Activated CD4-positive, alpha-beta memory T cell treated with anti-CD3 and anti-CD28 coated beads, Interleukin-2, amount 10 ng/mL, durations not matched to agents 7 days and 5 days (primary cell): ENCODE data around the gene SLC6A19. TPM values are rescaled to one million over a fixed set of nuclear protein-coding genes. Genes with fewer than 3 reads are reported as not detected.
A peak's percentile ranks its signal among the peaks of the same experiment; 100 is the strongest.

ENCODE experiments used
- CTCF ChIA-PET: fragments of 350-600 bp; sonication (Branson Sonifier 250); formaldehyde crosslinking; loops from one replicate; lab custom pipeline; 2021; ENCODE audit warnings: antibody characterized with exemption, inconsistent platforms; lab: Charles Lee
- POLR2A ChIA-PET: fragments of 350-600 bp; sonication (Branson Sonifier 250); formaldehyde crosslinking; loops from one replicate; lab custom pipeline; 2021; ENCODE audit warnings: antibody characterized with exemption; lab: Charles Lee
- DNase-seq: peaks from one replicate; pipeline ENCODE4 v3.0.0-alpha.2; 2020
- H3K27ac Mint-ChIP-seq: one replicate; pipeline ENCODE4 v1.8.0; 2021; ENCODE audit warnings: mild to moderate bottlenecking, mixed read lengths
- H3K27me3 Mint-ChIP-seq: one replicate; pipeline ENCODE4 v1.8.0; 2021; ENCODE audit warnings: mixed read lengths
- H3K36me3 Mint-ChIP-seq: one replicate; pipeline ENCODE4 v1.8.0; 2021; ENCODE audit warnings: low read depth, mixed read lengths
- H3K4me1 Mint-ChIP-seq: one replicate; pipeline ENCODE4 v1.8.0; 2021; ENCODE audit warnings: mixed read lengths
- H3K4me3 Mint-ChIP-seq: one replicate; pipeline ENCODE4 v1.8.0; 2021; ENCODE audit warnings: mild to moderate bottlenecking, mixed read lengths
- H3K9me3 Mint-ChIP-seq: one replicate; pipeline ENCODE4 v1.8.0; 2021; ENCODE audit warnings: mixed read lengths
- total RNA-seq, 2 experiments: library from RNA; stranded (reverse); gene quantifications; one replicate each; pipeline ENCODE4 v1.2.3, GENCODE V29; 2021

SLC6A19 gene
- total RNA-seq, 2 experiments from 2014 or later = not detected

DNA sequence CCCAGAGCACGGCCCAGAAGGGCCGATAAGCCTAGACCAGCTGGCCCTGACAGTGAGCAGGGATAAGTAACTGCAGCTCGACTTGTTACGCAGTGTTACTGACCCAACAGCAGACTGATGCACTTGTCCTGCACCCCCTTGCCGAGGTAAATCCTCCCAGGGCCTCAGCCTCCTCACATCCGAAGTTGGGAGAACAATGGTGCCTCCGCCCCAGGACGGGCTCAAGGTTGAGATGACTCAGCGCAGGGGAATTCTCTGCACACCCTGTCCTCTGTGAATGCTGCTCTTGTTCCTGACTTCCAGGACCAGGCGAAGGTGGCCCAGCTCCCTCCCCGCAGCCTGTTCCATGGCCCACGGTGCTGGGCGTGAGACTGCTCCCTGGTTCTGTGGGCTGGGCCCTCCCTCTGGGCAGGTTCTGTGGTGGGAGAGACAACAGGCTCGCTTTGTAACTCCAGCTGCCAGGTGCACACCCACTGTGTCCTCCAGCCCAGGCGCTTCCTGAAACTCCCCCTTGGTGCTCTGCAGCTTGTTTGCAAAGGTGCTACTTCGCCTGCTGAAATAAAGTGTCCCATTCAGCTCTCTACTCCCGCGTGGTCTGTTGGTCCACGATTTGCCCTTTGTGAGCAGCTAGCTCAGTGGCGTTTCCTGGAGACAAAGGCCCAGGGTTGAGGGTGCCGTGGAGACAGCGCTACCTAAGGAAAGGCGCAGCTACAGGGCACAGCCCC is 40.1 kb upstream of the SLC6A19 start:
- H3K27me3 Mint-ChIP-seq = peaks cover 22% of the 10 kb centered on the region
- no peaks in the 10 kb centered on the region for H3K4me1 Mint-ChIP-seq
- ChIA-PET POLR2A (no interaction called here), CTCF (interaction anchor here (2.0 kb wide), 1 partner anchor 13 kb away, joined by 6 read pairs; no protein-coding TSS in a partner anchor)
- H3K36me3 Mint-ChIP-seq = no peaks in the 10 kb centered on the region
- H3K4me3 Mint-ChIP-seq = no peak overlapping the region
- H3K9me3 Mint-ChIP-seq = no peaks in the 10 kb centered on the region
- H3K27ac Mint-ChIP-seq = no peak overlapping the region
- no peak for DNase-seq

DNA sequence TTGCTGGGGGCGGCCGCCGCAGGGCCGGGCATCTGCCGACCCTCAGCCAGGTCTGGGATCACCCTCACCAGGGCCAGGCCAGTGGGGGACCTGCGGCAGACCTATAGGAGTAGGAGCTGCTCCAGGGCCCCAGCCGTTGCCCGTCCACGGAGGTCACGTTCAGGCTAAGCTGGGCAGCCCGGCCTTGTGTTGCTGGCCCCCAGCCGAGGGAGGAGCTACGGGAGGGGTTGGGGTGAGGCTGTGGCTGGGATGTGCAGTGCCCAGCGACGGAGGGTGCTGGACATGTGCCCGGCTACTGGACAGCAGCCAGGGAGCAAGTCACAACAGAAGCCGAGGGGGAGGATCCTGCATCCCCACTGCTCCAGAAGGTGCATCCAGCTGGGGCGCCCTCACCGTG is 39.6 kb upstream of the SLC6A19 start:
- H3K9me3 Mint-ChIP-seq = no peaks in the 10 kb centered on the region
- CTCF ChIA-PET = interaction anchor here (2.0 kb wide), 1 partner anchor 12 kb away, joined by 6 read pairs; no protein-coding TSS in a partner anchor
- POLR2A ChIA-PET = no interaction called here

DNA sequence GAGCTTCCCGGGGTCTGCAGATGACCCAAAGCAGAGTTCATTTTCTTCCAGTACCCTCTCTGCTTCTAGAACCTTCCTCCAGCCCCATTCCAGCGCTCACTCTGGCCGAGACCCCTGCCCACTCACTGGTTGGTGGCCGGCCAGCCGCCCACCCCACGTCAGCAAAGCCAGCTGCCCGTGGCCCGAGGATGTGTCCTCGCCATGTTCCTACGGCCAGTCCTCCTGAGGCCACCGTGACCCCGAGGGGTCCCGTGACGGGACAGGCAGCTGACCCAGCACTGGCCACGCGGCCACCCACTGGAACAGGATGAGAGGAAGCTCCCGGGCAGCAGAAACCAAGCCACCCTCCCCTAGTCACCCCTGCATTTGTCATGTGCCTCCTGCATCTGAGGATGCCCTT is 39.1 kb upstream of the SLC6A19 start:
- Mint-ChIP-seq H3K9me3 (no peaks in the 10 kb centered on the region), H3K27ac (no peak overlapping the region), H3K4me1 (no peaks in the 10 kb centered on the region), H3K4me3 (no peak overlapping the region), H3K27me3 (peaks cover 15% of the 10 kb centered on the region), H3K36me3 (no peaks in the 10 kb centered on the region)
- ChIA-PET POLR2A (no interaction called here), CTCF (interaction anchor here (2.0 kb wide), 1 partner anchor 12 kb away, joined by 6 read pairs; no protein-coding TSS in a partner anchor)
- no peak for DNase-seq

More for the DNA sequence above, 39.6 kb upstream of the SLC6A19 start:
- no peaks in the 10 kb centered on the region for H3K4me1 Mint-ChIP-seq
- H3K27me3 Mint-ChIP-seq = peaks cover 20% of the 10 kb centered on the region
- no peaks in the 10 kb centered on the region for H3K36me3 Mint-ChIP-seq
- H3K4me3 Mint-ChIP-seq = no peak overlapping the region
- no peak overlapping the region for H3K27ac Mint-ChIP-seq
- DNase-seq = no peak

DNA sequence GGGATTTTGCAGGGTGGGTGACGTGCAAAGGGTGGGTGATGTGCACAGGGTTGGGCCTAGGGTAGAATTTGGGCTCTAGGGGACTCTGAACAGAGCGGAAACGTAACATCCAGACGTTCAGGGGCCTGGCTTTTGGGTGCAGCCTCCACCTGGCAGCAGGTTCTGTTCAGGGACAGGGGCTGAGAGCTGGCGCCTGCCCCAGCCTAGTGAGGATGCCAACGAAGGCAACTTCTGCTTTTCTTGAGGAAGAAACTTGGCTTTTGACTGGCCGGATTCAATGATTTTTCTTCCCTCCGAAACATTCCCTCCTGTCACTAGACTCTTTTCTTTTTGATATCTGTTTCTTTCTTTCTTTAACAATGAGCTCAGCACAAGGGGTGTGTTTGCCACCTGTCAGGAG is 38.6 kb upstream of the SLC6A19 start:
- DNase-seq = no peak
- Mint-ChIP-seq H3K4me3 (no peak overlapping the region), H3K27ac (no peak overlapping the region), H3K27me3 (peaks cover 10% of the 10 kb centered on the region), H3K9me3 (no peaks in the 10 kb centered on the region), H3K36me3 (no peaks in the 10 kb centered on the region), H3K4me1 (no peaks in the 10 kb centered on the region)
- ChIA-PET POLR2A (no interaction called here), CTCF (no interaction called here)

DNA sequence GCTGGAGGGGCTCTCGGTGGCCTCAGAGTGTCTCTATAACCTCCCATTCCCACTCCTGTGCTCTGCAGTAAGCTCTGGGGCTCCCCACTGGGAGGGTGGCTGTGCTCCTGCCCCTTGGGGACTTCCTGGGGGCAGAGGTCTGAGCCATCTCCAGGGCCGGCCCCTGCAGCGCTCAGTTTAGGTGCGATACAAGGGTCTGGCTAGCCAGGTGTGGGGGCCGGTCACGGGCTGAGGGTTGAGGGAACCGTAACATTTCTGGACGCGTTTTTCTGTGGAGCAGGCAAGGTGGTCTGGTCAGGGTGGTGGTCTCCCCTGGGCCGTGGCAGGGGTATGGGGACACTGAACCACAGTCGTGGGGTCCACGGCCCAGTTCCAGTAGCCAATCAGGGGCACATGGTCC is 38.0 kb upstream of the SLC6A19 start:
- no peak overlapping the region for H3K4me3 Mint-ChIP-seq
- no peaks in the 10 kb centered on the region for H3K36me3 Mint-ChIP-seq
- ChIA-PET CTCF (no interaction called here), POLR2A (no interaction called here)
- peaks cover 5% of the 10 kb centered on the region for H3K4me1 Mint-ChIP-seq
- H3K27ac Mint-ChIP-seq = no peak overlapping the region
- no peaks in the 10 kb centered on the region for H3K9me3 Mint-ChIP-seq
- DNase-seq = no peak
- H3K27me3 Mint-ChIP-seq = peaks cover 8% of the 10 kb centered on the region

DNA sequence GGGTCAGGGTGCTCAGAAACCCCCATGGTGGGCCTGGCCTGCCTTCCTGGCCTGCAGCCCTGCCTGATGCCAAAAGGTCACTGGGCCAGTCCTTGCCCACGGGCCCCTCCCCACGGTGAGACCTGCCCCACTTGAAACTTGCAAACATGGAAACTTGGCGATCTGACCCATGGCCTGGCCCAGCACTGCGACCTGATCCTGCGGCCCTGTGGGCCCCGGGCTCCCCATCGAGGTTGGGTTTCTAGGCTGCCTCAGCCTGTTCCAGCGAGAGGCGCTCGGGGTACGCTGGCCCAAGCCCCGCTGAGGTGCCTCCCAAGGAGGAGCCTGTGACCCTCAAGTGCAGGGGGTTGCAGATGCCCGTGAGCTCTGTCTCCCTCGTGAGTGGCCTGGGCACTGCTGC is 37.5 kb upstream of the SLC6A19 start:
- Mint-ChIP-seq H3K4me3 (no peak overlapping the region), H3K4me1 (peaks cover 6% of the 10 kb centered on the region), H3K27ac (no peak overlapping the region), H3K36me3 (no peaks in the 10 kb centered on the region), H3K27me3 (peaks cover 7% of the 10 kb centered on the region), H3K9me3 (no peaks in the 10 kb centered on the region)
- DNase-seq = no peak
- ChIA-PET CTCF (no interaction called here), POLR2A (no interaction called here)

DNA sequence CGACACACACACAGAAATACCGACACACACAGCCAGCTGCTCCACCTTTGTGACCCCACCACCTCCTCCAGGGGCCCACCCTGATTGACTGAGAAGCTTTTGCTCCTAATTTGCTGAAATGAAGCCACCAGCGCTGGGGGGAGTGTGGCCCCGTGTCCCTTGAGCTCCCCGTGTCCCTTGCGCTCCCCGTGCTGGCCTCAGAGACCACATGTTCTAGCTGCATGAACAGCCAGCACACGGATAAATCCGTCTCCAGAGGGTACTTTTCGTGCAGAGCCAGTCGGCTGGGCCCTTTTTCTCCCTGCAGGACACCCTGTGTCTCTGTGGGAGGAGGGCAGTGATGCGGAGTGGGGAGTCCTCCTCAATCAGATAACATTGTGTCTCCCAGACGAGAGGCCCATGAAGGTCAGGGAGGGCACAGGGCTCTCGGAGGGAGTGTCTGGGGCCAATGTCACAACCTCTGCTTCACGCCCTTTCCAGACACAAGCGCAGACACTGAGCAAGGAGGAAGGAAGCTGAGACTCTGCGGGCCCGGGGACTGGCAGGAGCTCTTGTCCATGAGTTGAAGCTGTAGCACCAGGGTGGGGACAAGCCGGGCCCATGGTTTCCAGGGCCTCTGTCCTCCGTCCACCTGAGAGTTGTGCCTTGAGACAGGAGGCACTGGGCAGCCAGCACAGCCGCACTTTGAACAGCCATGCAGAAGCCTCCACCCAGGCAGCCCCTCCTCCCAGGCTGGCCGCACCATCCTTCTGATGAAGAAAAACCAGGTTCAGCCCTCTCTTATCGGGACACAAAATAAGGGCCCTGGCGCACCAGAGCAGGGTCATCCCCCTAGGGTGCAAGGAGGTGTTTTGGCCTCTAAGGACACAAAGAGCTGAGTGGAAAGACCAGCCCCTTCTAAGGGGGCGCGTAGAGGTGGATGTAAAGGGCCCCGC is 36.4 kb upstream of the SLC6A19 start:
- Mint-ChIP-seq H3K27ac (no peak overlapping the region), H3K27me3 (peaks cover 4% of the 10 kb centered on the region), H3K4me3 (no peak overlapping the region), H3K9me3 (no peaks in the 10 kb centered on the region), H3K36me3 (no peaks in the 10 kb centered on the region), H3K4me1 (peaks cover 6% of the 10 kb centered on the region)
- ChIA-PET POLR2A (no interaction called here), CTCF (interaction anchor here (1.2 to 1.3 kb wide), 2 partner anchors 26 to 480 kb away, joined by 3 to 4 read pairs; no protein-coding TSS in a partner anchor)
- DNase-seq = no peak

DNA sequence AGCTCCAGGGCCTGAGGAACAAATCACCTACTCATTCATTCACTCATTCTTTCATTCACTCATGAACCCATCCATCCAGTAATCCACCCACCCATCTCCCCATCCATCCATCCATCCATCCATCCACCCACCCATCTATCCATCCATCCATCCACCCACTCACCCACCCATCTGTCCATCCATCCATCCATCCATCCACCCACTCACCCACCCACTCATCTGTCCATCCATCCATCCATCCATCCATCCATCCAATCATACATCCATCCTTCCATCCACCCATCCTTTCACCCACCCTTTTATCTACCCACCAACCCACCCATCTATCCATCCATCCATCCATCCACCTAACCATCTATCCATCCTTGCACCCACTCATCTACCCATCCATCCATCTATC is 35.5 kb upstream of the SLC6A19 start:
- Mint-ChIP-seq H3K36me3 (no peaks in the 10 kb centered on the region), H3K9me3 (no peaks in the 10 kb centered on the region), H3K27me3 (peaks cover 4% of the 10 kb centered on the region), H3K4me3 (no peak overlapping the region), H3K27ac (no peak overlapping the region), H3K4me1 (peaks cover 6% of the 10 kb centered on the region)
- ChIA-PET CTCF (interaction anchor here (1.2 kb wide), 1 partner anchor 27 kb away, joined by 3 read pairs; no protein-coding TSS in a partner anchor), POLR2A (no interaction called here)
- DNase-seq = no peak

DNA sequence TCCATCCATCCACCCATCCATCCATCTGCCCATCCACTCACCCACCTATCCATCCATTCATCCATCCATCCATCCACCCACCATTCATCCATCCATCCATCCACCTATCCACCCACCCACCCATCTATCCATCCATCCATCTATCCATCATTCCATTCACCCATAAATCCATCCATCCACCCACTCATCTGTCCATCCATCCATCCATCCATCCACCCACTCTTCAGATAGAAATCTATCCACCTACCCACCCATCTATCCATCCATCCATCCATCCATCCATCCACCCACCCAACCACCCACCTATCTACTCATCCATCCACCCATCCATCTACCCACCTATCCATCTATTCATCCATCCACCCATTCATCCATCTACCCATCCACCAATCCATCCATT is 35.0 kb upstream of the SLC6A19 start:
- POLR2A ChIA-PET = no interaction called here
- H3K27me3 Mint-ChIP-seq = peaks cover 4% of the 10 kb centered on the region
- CTCF ChIA-PET = interaction anchor here (0.6 to 0.8 kb wide), 2 partner anchors 144 to 182 kb away, joined by 4 read pairs; no protein-coding TSS in a partner anchor
- no peak overlapping the region for H3K4me3 Mint-ChIP-seq
- peaks cover 6% of the 10 kb centered on the region for H3K4me1 Mint-ChIP-seq
- DNase-seq = no peak
- H3K27ac Mint-ChIP-seq = no peak overlapping the region
- H3K36me3 Mint-ChIP-seq = no peaks in the 10 kb centered on the region
- H3K9me3 Mint-ChIP-seq = no peaks in the 10 kb centered on the region

DNA sequence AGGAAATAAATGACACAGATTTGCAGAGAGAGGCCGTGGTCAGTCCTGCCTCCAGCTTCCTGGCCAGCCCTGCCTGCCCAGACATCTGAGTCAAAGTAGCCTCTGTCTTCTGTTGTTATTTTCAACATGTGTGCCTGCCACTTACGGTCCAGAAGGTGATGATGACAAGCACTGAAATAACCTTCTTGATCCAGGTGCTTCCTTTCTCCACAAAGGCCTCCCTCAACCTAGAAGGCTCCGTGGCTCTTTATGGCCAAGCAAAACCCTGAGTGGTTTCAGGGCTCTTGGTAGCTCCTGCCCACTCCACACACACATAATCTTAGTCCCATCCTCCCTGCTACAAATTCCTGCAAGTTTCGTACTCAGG is 34.1 kb upstream of the SLC6A19 start:
- ChIA-PET CTCF (interaction anchor here (0.6 to 2.9 kb wide), 10 partner anchors 13 to 477 kb away, joined by 3 to 24 read pairs (median 4); no protein-coding TSS in a partner anchor), POLR2A (no interaction called here)
- DNase-seq = no peak
- H3K4me3 Mint-ChIP-seq = no peak overlapping the region
- no peaks in the 10 kb centered on the region for H3K9me3 Mint-ChIP-seq
- no peaks in the 10 kb centered on the region for H3K36me3 Mint-ChIP-seq
- H3K27ac Mint-ChIP-seq = no peak overlapping the region
- H3K27me3 Mint-ChIP-seq = peaks cover 4% of the 10 kb centered on the region
- peaks cover 6% of the 10 kb centered on the region for H3K4me1 Mint-ChIP-seq

DNA sequence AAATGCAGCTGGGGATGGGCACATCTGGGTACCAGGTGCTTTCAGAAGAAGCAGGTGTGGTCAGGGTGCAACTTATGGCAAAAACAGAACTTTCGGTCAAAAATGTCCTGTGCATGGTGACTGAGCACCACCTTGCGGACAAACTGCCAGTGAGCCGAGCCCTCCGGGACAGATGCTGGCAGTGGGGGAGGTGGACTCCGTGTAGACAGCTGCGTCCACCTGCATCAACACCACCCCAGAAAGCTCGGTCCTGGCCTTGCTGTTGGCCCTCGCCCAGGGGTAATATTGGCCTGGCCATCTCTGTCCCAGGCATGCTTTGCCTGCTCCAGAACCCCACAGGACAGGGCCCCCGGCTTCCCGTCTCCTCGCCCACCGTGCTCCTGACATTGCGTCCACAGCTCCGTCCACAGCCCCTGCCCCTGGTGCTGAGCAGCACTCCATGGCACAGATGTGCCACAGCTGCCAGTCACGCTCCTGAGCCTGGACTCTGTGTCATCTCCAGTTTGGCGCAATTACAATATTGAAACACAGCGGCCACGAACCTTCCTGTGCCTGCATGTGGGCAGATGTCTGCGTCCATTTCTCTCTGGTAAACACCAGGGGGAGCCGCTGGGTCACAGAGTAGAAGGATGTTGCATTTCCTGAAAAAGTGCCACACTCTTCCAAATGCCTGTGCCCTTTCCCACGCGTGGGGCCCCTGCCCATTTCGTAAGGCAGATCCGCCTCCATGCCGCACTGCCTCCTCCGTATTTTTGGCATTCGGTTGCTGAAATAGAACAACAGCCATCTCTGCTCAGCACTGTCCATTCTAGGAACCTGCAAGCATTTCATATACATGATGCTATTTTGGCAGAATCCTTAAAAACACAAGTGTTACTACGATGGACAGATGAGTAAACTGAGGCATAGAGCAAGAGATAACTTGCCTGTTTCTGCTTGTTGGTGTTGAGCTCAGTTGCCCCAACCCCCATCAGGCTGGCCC is 33.4 kb upstream of the SLC6A19 start:
- no peak overlapping the region for H3K27ac Mint-ChIP-seq

DNA sequence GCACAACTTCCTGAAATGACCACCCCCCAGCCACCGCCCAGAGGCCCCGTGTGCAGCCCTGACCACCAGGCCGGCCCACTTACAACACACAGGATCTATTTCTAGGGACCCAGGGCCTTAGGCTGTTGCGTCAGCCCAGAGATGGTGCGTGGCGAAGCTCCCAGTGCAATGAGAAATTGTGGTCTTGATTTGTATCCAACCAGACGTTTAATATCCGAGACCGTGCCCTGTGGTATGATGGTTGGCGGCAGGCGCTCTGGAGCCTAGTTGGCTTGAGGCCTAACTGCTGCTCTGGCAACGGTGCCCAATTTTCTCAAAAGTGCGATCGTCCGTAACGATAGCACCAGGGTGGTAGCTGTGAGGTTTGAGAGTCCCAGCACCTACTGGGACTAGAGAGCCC is 32.6 kb upstream of the SLC6A19 start:
- Mint-ChIP-seq H3K27ac (no peak overlapping the region), H3K27me3 (peaks cover 4% of the 10 kb centered on the region), H3K4me3 (no peak overlapping the region), H3K9me3 (no peaks in the 10 kb centered on the region), H3K36me3 (no peaks in the 10 kb centered on the region), H3K4me1 (peaks cover 11% of the 10 kb centered on the region)
- ChIA-PET CTCF (interaction anchor here (0.6 to 2.9 kb wide), 4 partner anchors 147 to 475 kb away, joined by 3 to 24 read pairs (median 3); no protein-coding TSS in a partner anchor), POLR2A (no interaction called here)
- no peak for DNase-seq

More for the DNA sequence above, 33.4 kb upstream of the SLC6A19 start:
- no peaks in the 10 kb centered on the region for H3K36me3 Mint-ChIP-seq
- H3K4me1 Mint-ChIP-seq = peaks cover 8% of the 10 kb centered on the region
- peak overlapping the region; percentile 42 for H3K4me3 Mint-ChIP-seq
- H3K9me3 Mint-ChIP-seq = no peaks in the 10 kb centered on the region
- CTCF ChIA-PET = interaction anchor here (0.7 to 2.9 kb wide), 10 partner anchors 12 to 476 kb away, joined by 3 to 24 read pairs (median 3); no protein-coding TSS in a partner anchor
- DNase-seq = peak; percentile 72
- peaks cover 4% of the 10 kb centered on the region for H3K27me3 Mint-ChIP-seq
- POLR2A ChIA-PET = no interaction called here
